ACHN (cell line): ENCODE measurements around the gene UBAP2L.
"Not testable (repeated sequence)": the region's sequence is repeated elsewhere in the genome, so short reads cannot be mapped to it uniquely, and the experiment has no call there.

ENCODE experiments used
- DNase-seq: peaks from one replicate; pipeline ENCODE4 v3.0.0-alpha.2; 2015
- in situ Hi-C: cut with HindIII; loops from 2 replicates; pipeline ENCODE4 v1.10.0; 2017; ENCODE audit warnings: low sequenced_read_pairs, low pct_ligation_motif_present, low pct_unique_long_range_greater_than_20kb

UBAP2L gene

DNA sequence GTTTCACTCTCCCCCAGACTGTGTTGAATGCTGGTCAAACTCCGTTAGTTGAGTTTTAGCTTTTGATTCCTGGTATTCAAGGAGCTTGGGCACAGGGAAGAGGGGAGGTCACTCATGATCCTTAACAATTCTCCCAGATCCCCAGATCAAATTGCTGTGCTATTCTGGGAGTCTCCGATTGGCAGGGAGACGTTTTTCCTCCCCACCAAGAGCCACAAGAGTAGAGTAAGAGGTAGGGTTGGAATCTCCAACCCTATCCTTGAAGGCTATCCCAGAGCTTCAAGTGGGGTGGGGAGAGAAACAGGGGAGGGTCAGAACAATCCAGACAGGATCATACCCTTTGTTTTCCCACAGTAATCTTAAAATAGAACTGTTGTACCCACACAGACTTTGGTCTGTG lies 28.3 kb upstream of the UBAP2L start:
- in situ Hi-C loops, result no loop called here
- no peak for DNase-seq

DNA sequence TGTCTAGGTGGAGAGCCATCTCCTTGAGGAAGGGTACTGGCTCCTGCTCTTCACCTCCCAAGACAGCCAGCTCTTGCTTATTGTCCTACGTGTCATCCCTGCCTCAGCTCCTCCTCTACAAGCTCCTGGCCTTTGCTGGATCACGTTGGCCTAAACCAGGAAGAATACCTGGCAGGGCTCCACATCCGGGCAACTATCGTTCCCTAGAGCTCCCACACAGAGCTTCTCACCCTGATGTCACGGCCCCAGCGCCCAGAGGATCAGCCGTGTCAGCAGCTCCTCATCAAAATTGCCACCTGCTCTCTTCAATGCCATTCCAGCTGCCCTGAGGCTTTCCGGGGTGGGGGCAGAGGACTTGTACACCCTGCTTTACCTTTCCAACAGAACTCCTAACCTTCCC lies 26.9 kb upstream of the UBAP2L start:
- DNase-seq, result no peak
- in situ Hi-C loops, result no loop called here

DNA sequence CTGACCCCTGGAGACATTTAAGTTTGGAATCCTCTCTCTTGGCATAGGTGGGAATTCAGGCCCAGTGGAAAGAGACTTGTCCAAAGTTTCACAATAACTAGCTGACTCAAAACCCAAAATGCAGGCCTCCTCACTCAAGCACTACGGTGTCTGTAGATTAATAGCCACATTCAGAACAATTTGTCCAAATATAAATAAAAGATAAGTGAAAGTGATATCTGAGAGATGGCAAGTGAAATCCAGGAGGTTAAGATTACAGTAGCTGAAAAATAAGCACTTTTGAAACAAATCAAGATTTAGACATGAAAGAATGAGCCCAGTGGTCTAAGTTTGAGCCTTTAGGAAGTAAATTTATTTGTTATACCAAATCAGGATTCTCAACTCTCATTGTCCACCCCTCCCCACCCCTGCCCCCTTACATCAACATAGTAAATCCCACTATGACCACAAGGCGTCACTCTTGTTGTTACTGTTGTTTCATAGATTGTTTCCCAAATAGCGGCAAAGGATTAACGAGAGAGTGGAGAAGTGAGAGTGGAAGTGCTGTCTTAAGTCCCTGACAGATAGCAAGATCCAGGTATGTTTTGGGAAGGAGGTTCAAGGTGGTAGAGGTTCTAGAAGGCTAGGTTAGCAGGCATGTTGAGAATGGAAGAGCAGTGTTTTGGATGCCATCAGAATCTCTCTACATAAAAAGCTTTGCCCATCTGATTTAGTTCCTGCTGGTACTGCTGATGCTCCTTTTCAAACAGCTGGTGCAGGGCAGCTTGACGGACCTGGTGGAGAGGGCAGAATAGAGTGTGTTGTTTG lies 21.8 kb upstream of the UBAP2L start:
- DNase-seq, result peak; percentile 77
- in situ Hi-C loops, result no loop called here

DNA sequence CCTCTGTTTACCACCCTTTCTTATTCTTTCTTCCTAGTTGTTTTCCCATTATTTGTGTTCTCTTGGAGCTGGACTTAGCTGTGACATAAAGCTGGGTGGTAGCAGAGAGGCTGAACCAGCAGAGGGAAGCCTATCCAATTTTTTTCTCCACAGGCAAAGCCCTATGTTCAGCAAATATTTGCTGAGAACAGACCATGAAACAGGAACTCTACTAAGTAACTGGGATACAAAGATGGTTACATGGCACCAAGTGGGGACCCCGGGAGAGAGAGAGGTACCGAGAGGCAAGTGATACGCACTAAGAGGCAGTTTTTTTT lies 21.2 kb upstream of the UBAP2L start:
- in situ Hi-C loops, result no loop called here
- peak; percentile 35 for DNase-seq

DNA sequence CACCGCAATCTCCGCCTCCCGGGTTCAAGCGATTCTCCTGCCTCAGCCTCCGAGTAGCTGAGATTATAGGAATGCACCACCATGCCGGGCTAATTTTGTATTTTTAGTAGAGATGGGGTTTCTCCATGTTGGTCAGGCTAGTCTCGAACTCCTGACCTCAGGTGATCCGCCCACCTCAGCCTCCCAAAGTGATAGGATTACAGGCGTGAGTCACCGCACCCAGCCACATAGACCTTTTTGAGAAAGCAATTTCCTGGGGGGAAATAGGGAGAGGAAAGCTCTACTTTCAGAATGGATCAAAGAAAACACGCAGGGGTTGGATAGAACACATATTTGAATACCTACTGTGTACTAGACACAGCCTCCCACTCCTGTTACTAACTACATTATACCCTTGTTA lies 15.0 kb upstream of the UBAP2L start:
- in situ Hi-C loops, result not testable (repeated sequence)

DNA sequence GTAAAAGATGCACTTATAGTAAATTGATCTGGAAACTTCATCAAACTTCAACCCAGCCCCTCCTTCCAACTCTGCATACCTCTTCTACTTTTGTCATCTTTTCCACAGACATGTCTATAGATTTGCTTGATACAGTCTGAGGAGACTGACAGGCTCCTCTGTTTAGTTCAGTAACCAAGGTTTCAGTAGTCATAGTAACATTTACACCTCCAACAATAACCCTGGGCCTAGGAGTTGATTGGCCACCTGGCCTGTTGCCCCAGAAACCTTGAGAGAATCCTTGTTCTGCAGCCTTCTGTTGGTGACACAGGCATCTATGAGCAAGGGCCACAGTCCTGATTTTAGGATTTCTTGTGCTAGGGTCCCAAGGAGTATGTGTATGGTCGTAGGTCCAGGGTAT lies 14.6 kb upstream of the UBAP2L start, which contains the start of gene CFAP141:
Gene CFAP141, minus strand, starts transcription at position 138 of the 400 bp plus-strand sequence. Its CDS starts 26 bp downstream, at position 112.
- in situ Hi-C loops, result no loop called here
- peak; percentile 10 for DNase-seq

More for the DNA sequence above, 15.0 kb upstream of the UBAP2L start:
- DNase-seq, result not testable (repeated sequence)

DNA sequence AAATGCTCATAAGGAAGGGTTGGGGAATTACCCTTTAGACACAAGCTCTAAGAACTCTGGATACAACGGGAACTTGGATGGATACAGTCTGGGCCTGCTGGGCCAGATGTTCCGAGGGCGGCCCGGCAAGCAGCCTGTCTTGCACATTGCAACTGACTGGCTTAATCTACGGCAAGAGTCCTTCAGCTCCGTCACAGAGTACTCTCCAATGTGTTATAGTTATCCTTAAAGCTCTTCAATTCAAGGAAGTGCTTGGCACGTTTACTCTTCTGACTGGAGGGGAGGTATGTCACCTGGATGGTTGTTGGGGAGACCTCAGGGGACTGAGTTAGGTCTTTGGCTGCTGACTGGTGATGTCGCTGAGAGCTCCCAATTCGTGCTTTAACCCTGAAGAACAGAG lies 13.5 kb upstream of the UBAP2L start:
- in situ Hi-C loops, result no loop called here
- no peak for DNase-seq

DNA sequence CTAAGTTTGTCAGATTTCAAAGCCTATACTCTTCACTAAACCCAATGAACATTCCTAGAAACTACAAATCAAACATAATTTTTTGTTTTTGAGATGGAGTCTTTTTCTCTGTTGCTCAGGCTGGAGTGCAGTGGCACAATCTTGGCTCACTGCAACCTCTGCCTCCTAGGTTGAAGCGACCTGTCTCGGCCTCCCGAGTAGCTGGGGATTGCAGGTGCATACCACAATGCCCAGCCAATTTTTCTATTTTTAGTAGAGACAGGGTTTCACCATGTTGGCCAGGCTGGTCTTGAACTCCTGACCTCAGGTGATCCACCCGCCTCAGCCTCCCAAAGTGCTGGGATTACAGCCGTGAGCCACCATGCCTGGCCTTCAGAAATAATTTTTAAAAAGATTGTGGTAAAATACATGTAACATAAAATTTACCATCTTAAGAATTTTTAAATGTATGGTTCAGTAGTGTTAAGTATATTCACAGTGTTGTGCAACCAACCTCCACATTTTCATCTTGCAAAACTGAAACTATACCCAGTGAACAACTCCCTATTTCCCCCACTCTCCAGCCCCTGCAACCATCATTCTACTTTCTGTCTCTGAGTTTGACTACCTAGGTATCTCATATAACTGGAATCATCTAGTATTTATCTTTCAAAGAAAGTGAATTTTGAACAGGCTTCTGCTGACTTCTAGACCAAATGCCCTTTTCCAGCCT lies 11.9 kb upstream of the UBAP2L start:
- DNase-seq, result no peak
- in situ Hi-C loops, result no loop called here

DNA sequence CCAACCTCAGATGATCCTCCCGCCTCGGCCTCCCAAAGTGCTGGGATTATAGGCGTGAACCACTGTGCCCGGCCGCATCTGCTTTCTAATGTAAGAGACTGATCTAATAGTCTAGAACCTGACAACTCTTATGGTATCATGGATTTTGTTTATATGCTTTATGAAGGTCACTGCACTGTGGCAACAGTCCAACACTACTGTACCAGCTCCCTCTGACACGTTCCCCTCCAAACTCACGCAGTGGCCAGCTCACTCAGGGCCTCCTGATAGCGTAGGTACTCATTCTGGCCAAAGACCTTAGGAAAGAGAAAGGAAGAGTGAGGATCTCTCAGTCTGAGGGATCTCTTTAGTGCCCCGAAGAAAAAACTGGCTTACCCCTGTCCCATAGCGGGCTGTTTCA lies 8.7 kb upstream of the UBAP2L start:
- DNase-seq, result no peak
- in situ Hi-C loops, result no loop called here

DNA sequence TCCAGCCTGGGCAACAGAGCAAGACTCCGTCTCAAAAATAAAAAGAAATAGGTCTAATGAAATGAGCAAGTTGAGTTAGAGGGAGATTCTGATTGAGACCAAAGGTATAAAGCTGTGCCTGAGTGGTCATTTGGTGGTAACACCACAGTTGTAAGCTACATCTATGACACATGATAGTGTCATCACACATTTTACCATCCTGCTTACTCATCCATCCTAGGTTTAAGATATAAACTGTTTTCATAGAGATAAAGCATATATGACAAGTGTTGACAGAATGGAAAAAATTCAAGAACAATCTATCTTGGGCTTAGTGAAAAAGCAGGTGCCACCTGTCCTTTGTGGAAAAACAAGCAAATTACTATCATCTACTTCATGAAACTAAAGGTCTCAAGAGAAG lies 7.5 kb upstream of the UBAP2L start:
- peak; percentile 42 for DNase-seq
- in situ Hi-C loops, result no loop called here

DNA sequence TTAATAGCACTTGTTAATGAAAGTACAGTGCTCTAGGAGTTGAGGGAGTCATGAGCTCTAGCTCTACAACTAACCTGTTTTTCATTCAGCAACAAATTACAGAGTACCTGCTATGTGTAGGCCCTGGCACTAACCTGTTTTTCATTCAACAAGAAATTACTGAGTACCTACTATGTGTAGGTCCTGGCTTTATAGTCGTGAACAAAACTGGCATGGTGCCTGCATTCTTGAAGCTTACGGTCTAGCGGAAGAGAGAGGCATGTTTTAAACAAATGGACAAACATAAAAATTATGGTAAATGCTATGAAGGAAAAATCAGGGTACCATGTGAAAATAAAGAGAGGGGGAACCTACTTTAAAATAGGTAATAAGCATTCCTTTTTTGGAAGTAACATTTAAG lies 2.2 kb upstream of the UBAP2L start:
- in situ Hi-C loops, result no loop called here
- no peak for DNase-seq

DNA sequence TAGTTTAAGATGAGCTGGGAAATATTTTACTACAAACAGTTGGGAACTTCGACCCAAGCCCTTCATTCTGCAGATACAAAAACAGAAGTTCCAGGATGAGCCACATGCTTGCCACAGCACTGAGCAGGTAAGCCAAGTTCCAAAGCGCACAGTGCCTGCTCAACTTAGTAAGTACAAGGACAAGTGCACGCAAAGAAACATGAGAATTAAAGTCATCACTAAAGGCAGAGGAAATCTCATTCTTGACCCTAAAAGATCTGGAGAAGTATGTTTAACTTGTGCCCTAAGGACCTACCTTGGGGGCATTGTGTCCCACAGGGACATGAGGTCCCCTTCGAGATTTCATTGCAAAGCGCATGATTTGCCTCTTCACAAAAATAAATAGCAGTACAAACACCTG lies 1.2 kb upstream of the UBAP2L start:
- peak; percentile 33 for DNase-seq
- in situ Hi-C loops, result no loop called here

DNA sequence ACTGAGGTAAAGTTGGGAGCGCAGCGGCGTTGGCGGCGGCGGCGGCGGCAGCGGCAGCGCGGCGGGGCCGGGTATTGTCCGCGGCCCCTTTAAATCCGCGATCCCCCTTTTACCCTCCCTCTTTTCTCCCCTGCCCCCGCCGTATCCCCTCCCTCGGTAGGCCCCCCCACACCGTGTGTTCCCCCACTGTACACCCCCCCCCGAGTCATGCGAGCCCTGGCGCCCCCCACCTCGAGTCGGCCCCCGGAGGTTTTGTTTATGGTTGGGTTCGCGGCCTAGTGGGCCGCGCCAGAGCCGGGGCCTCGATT lies 169 bp downstream of the UBAP2L start:
- DNase-seq, result no peak
- in situ Hi-C loops, result no loop called here

DNA sequence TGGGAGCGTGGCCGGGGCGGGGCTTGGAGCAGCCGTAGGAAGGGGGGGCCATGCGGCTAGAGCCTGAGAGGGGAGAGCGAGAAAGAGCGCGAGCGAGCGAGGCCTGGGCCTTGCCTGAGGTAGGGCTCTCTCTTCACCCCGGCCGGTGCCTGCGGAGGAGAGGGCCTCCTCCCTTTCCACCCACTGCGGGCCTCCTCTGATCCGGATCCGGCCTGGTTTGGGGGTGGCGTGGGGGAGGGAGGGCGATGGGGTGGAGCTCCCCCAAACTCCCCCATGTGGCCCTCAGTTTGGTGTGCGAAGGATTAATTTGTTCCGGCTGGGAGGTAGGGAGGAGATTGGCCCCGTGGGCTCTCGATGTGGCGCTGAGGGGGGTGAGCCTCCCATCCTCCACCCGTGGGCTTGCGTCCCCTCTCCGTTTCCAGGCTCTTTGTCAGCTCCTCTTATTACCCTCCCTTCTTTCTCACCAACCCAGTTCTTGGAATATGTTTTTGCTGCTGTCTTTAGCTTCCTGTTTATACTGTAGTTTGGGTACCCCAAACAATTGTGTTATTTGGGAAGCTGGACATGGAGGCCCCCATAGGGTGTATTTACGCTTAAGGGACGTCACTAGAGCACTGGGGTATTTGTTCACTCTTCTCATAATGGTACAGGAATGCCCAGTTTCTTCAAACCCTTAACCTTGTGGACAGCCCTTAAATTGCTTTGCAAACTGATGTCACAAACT lies 685 bp downstream of the UBAP2L start:
- in situ Hi-C loops, result no loop called here
- peak; percentile 48 for DNase-seq

DNA sequence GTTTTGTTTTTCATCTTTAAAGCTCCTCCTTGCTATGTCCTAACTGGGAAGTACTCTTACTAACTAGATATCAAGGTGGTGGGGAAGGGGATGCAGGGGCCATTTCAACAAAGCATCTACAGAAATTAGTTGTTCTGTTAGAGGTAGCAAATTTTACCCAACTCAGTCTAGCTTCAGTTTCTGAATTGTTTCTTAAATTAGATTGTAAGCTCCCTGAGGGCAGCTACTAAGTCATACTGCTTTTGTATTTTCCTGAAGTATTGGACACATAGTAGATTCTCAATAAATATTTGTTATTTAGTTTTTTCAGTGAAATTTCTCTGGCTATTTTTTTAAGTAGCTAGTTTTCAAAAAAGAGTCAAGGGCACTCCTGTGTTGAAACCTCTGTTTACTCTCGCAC lies 1.8 kb downstream of the UBAP2L start:
- no peak for DNase-seq
- in situ Hi-C loops, result no loop called here

DNA sequence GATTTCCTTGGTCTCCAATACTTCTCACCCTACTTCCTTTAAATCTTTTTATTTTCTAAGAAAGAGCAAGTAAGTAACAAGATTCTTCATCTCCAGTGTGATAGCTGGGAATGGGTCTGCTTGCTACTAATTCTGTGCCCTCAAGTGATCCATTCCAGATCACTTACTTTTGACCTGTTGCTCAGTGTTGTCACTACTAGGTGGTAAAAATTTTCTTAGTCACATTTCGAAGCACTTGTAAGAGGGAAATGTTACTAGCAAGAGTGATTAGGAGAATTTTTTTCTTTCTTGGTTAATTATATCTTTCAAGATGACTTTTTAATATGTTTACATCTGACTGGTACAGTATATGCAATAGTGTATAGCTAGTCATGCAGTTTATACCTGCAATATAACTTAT lies 2.2 kb downstream of the UBAP2L start:
- DNase-seq, result no peak
- in situ Hi-C loops, result no loop called here

DNA sequence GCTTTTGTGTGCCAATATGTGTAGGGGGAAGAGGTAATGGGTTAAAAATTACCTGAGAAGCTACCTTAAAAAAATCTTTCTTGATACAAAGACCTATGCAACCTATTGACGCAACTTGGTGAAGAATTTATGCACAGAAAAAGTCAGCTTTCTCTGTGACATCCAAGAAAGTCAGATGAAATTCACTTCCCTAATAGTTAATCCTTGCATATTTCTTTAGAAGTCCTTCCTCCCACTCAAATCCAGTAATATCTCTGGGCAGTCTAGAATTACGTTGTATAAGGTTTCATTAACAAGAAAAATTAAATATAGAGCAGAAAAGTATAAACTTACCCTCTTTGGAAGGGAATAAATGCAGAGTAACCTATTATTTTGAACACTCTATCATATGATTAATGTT lies 2.9 kb downstream of the UBAP2L start:
- no peak for DNase-seq
- in situ Hi-C loops, result no loop called here

DNA sequence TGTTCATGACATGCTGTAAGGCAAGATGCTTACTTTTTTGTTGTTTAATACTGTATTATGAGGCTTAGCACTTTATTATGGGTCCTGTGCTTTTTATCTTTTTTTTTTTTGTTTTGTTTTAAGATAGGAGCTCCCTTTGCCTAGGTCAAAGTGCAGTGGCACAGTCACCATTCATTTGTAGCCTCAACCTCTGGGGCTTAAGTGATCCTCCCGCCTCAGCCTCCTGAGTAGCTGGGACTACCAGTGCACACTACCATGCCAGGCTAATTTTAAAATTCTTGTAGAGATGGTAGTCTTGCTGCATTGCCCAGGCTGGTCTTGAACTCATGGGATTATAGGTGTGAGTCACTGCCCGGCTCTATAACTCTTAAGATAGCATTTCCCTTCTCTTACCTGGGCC lies 4.6 kb downstream of the UBAP2L start:
- in situ Hi-C loops, result no loop called here
- no peak for DNase-seq

DNA sequence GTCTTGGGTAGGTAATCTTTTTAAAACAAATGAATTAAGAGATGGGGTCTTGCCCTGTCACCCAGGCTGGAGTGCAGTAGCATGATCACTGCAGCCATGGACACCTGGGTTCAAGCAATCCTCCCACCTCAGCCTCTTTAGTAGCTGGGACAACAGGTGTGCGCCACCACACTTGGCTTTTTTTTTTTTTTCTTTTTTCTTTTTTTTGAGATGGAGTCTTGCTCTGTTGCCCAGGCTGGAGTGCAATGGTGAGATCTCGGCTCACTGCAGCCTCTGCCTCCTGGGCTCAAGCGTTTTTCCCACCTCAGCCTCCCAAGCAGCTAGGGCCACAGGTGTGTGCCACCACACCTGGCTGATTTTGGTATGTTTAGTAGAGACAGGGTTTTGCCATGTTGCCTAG lies 10.4 kb downstream of the UBAP2L start:
- in situ Hi-C loops, DNase-seq: not testable (repeated sequence)

DNA sequence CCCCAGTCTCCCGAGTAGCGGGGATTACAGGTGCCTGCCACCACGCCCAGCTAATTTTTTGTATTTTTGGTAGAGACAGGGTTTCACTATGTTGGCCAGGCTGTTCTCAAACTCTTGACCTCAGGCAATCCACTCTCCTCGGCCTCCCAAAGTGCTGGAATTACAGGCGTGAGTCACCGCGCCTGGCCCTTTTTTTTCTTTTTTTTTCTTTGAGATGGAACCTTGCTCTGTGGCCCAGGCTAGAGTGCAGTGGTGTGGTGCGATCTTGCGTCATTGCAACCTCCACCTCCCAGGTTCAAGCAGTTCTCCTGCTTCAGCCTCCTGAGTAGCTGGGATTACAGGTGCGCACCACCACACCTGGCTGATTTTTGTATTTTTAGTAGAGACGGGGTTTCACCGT lies 12.4 kb downstream of the UBAP2L start:
- in situ Hi-C loops, DNase-seq: not testable (repeated sequence)
